ENCODE data around the gene C1orf52. TPM values are rescaled to one million over a fixed set of nuclear protein-coding genes. Genes with fewer than 3 reads are reported as not detected.
A peak's percentile ranks its signal among the peaks of the same experiment; 100 is the strongest.

The C1orf52 gene
- total and polyA plus RNA-seq, 2 of the 13 experiments (the other 11 are each of a cell fraction or from before 2014, with no cell fraction given) = 19.4 to 27.4 TPM

DNA sequence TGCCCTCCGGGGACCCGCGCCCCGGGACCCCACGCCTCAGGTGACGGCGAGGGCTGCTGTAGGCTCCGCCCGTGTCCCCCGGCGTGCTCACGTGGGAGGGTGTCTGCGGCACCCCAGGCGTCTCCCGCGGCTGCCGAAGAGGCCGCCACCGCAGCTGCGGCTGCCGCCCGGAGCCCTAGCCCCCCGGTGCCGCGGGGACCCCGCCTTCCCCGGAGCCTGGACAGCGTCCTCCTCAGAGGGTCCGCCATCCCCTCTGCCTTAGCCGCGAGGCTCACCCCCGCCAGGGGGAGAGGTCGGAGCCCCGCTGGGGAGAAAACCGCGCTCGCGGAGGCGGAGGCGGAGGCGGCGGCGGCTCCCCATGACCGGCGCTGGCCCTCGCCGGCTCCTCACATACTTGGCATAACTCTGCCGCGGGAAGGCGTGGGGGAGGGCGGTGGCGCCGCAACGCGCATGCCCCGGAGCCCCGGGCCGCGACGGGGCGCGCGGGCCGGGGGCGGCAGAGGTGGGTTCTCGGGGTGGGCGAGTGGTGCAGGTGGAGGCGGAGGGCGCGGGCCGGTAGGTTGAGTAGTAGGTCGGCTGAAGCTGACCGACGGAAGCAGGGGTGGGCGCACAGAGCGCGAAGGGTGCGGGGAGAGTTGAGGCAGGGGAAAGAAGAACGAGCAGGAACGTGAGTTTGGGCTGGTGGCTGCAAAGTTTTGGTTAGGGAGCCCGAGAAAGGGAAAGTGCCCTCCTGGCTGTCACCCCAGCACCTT is 57.9 kb downstream of the C1orf52 start (continued):
- TF ChIP-seq ZNF382 (CRISPR knock-in tag; IDR thresholded peaks at IDR 0.05; ENCODE audit: borderline replicate concordance) (no peak), ZNF274 (CRISPR knock-in tag; IDR thresholded peaks at IDR 0.05) (no peak), RARG (CRISPR knock-in tag; IDR thresholded peaks at IDR 0.05; ENCODE audit: low read depth) (no peak), ARNT2 (CRISPR knock-in tag; IDR thresholded peaks at IDR 0.05; ENCODE audit: low read depth) (peak; percentile 36; the same call in 1 of the 2 replicates), ZNF7 (CRISPR knock-in tag; IDR thresholded peaks at IDR 0.05) (no peak), ZNF782 (CRISPR knock-in tag; IDR thresholded peaks at IDR 0.05; ENCODE audit: borderline replicate concordance) (0 out of 2 replicates have a peak, but pooled peaks have one; percentile 6), ZNF790 (CRISPR knock-in tag; IDR thresholded peaks at IDR 0.05; ENCODE audit: borderline replicate concordance) (0 out of 2 replicates have a peak, but pooled peaks have one; percentile 27), BRF2 (CRISPR knock-in tag; IDR thresholded peaks at IDR 0.05) (0 out of 2 replicates have a peak, but pooled peaks have one; percentile 25), TEAD3 (CRISPR knock-in tag; optimal IDR thresholded peaks at IDR 0.05; ENCODE audit: borderline replicate concordance) (peak; percentile 92), TCF7 (IDR thresholded peaks at IDR 0.05; ENCODE audit: low read depth) (no peak), ZNF225 (CRISPR knock-in tag; IDR thresholded peaks at IDR 0.05) (no peak), RXRA (CRISPR knock-in tag; IDR thresholded peaks at IDR 0.05) (no peak), ZNF343 (CRISPR knock-in tag; IDR thresholded peaks at IDR 0.05) (no peak; the same call in 1 of the 2 replicates), PAX8 (CRISPR knock-in tag; IDR thresholded peaks at IDR 0.05; ENCODE audit: borderline replicate concordance) (no peak), REPIN1 (CRISPR knock-in tag; IDR thresholded peaks at IDR 0.05; ENCODE audit: borderline replicate concordance, low read depth) (peak; percentile 11; the same call in 1 of the 2 replicates), DNMT3B (CRISPR knock-in tag; conservative IDR thresholded peaks at IDR 0.05) (no peak), ZNF781 (CRISPR knock-in tag; IDR thresholded peaks at IDR 0.05; ENCODE audit: borderline replicate concordance, not compliant biosample characterization) (no peak)
- TF ChIP-seq, protein P1, sequence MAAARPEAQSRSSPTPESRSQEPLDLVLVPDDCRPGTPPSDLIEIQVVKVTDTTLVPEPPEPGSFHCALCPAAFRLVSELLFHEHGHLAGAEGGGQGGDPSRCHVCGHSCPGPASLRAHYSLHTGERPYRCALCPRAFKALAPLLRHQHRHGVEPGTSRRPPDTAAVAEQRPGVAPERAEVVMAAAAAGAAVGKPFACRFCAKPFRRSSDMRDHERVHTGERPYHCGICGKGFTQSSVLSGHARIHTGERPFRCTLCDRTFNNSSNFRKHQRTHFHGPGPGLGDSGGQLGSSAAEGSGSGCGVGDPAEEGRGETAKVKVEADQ (CRISPR knock-in tag; IDR thresholded peaks at IDR 0.05; ENCODE audit: borderline replicate concordance) = no peak; the same call in 1 of the 2 replicates
- TF ChIP-seq, protein P2, sequence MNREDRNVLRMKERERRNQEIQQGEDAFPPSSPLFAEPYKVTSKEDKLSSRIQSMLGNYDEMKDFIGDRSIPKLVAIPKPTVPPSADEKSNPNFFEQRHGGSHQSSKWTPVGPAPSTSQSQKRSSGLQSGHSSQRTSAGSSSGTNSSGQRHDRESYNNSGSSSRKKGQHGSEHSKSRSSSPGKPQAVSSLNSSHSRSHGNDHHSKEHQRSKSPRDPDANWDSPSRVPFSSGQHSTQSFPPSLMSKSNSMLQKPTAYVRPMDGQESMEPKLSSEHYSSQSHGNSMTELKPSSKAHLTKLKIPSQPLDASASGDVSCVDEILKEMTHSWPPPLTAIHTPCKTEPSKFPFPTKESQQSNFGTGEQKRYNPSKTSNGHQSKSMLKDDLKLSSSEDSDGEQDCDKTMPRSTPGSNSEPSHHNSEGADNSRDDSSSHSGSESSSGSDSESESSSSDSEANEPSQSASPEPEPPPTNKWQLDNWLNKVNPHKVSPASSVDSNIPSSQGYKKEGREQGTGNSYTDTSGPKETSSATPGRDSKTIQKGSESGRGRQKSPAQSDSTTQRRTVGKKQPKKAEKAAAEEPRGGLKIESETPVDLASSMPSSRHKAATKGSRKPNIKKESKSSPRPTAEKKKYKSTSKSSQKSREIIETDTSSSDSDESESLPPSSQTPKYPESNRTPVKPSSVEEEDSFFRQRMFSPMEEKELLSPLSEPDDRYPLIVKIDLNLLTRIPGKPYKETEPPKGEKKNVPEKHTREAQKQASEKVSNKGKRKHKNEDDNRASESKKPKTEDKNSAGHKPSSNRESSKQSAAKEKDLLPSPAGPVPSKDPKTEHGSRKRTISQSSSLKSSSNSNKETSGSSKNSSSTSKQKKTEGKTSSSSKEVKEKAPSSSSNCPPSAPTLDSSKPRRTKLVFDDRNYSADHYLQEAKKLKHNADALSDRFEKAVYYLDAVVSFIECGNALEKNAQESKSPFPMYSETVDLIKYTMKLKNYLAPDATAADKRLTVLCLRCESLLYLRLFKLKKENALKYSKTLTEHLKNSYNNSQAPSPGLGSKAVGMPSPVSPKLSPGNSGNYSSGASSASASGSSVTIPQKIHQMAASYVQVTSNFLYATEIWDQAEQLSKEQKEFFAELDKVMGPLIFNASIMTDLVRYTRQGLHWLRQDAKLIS (CRISPR knock-in tag; IDR thresholded peaks at IDR 0.05) = no peak
- TF ChIP-seq, protein P3, sequence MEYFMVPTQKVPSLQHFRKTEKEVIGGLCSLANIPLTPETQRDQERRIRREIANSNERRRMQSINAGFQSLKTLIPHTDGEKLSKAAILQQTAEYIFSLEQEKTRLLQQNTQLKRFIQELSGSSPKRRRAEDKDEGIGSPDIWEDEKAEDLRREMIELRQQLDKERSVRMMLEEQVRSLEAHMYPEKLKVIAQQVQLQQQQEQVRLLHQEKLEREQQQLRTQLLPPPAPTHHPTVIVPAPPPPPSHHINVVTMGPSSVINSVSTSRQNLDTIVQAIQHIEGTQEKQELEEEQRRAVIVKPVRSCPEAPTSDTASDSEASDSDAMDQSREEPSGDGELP (IDR thresholded peaks at IDR 0.05; ENCODE audit: borderline replicate concordance, low read depth) = no peak

Measured in HepG2 (cell line).